Measurements from ENCODE around the gene SGF29. TPM values are rescaled to one million over a fixed set of nuclear protein-coding genes. Genes with fewer than 3 reads are reported as not detected.

The SGF29 gene
- total and polyA plus RNA-seq, 12 donors: 11.1 to 35.1 (median 14.9) TPM

GRCh38 chr16:28529124-28529523 is 24.6 kb upstream of the SGF29 start:
- Histone ChIP-seq H3K4me3 (no peak overlapping the region), H3K27ac (no peak overlapping the region), H3K27me3 (no peaks in the 10 kb centered on the region), H3K36me3 (peaks cover 0 to 2% (median 0%) of the 10 kb centered on the region in 9 donors), H3K4me1 (peaks cover 0 to 27% (median 7%) of the 10 kb centered on the region in 9 donors), H3K9me3 (no peaks in the 10 kb centered on the region)
- no peak for TF ChIP-seq CTCF (IDR thresholded peaks at IDR 0.05)
- intact Hi-C loops (cut with DNase I): loop anchor here in 1 of 10 donors (10.0 kb wide), 1 partner anchor 46 kb away; no protein-coding TSS in a partner anchor
- ATAC-seq (no peak), DNase-seq (no peak)

DNA sequence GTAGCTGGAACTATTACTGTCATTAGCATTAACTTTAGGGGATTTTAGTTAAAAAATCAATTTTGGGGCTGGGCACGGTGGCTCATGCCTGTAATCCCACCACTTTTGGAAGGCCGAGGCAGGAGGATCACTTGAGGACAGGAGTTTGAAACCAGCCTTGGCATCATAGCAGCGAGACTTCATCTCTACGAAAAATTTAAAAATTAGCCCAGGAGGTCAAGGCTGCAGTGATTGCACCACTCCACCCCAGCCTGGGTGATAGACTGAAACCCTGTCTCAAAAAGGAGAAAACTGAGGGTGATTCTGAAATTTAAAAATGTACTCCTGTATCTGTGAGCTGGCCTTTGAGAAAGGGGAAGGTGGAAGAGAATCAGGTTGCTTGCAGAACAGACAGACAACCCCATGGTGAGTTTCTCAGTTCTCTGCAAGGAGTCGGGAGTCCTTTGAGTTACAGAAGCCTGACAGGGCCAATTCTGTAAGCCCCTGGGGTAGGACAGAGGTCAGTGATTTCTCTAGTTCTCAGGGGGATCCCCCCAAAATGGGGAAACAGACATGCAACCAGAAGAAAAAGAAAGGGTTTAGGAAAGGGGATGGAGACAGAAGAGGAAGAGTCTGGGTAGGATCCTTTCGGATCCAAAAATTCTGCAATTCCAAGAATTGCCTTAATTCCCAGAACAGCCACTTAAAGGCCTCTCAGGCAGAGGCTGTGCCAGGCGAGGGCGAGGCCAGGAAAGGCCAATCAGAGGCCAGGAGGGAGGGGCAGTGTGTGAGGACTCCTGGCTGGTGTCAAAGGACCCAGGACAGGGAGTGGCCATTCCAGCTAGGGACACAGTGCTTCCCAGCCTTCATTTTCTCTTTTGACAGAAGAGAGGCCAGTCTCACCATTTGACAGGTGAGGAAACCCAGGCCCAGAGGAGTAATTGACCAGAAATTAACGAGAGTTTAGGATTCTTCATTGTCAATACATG is 21.7 kb upstream of the SGF29 start:
- Histone ChIP-seq H3K27me3 (no peaks in the 10 kb centered on the region), H3K4me1 (peaks cover 0 to 51% (median 12%) of the 10 kb centered on the region in 9 donors), H3K27ac (peak overlapping the region in 9 of 10 donors; percentile 9 to 60 (median 37)), H3K4me3 (no peak overlapping the region), H3K9me3 (peaks cover 0 to 5% (median 0%) of the 10 kb centered on the region in 11 donors), H3K36me3 (peaks cover 0 to 27% (median 0%) of the 10 kb centered on the region in 9 donors)
- TF ChIP-seq CTCF (IDR thresholded peaks at IDR 0.05): no peak
- intact Hi-C loops (cut with DNase I): no loop called here
- 60 to 62% methylated on average over 9 of the region's 9 CpGs for WGBS, 2 donors
- ATAC-seq (peak; percentile 91 to 96 (median 96)), DNase-seq (peak; percentile 73 to 79)

DNA sequence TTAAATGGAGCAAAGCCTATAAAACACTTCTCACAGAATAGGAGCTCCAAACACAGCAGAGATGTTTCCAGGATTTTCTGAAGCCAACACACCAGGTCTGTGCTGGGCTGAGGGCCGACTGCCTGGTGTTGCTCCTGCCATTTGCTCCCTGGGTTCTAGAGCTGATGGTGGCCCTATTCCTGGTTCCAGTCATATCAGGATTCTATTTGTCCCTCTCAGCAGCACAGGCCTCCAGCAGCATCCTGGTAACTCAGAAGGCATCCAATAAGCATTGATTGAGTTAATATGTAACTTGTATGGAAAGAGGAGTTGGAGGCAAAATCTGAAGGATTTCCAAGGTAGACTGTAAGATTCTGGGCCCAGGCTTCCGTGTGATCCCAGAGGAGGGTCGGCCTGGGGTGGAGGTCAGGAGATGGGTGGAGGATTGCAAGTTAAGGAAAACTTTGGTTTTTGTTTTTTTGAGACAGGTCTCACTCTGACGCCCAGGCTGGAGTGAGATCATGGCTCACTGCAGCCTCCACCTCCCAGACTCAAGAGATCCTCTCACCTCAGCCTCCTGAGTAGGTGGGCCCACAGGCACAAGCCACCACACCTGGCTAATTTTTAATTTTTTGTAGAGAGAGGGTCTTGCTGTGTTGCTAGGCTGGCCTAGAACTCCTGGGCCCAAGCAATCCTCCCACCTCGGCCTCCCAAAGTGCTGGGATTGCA is 20.6 kb upstream of the SGF29 start:
- H3K4me1 ChIP-seq: peaks cover 0 to 60% (median 21%) of the 10 kb centered on the region in 9 donors

More for the DNA sequence above, 20.6 kb upstream of the SGF29 start:
- Histone ChIP-seq H3K27ac (peak overlapping the region in 8 of 10 donors; percentile 23 to 60 (median 39)), H3K27me3 (no peaks in the 10 kb centered on the region), H3K4me3 (no peak overlapping the region), H3K36me3 (peaks cover 0 to 33% (median 0%) of the 10 kb centered on the region in 9 donors), H3K9me3 (peaks cover 0 to 5% (median 0%) of the 10 kb centered on the region in 11 donors)
- 88 to 93% methylated on average over 5 of the region's 5 CpGs for WGBS, 2 donors
- intact Hi-C loops (cut with DNase I): no loop called here
- ATAC-seq (no peak), DNase-seq (no peak)
- no peak for TF ChIP-seq CTCF (IDR thresholded peaks at IDR 0.05)

Measured in heart right ventricle (tissue), 16 donors.